ENCODE measurements around the gene GCSAML.

DNA sequence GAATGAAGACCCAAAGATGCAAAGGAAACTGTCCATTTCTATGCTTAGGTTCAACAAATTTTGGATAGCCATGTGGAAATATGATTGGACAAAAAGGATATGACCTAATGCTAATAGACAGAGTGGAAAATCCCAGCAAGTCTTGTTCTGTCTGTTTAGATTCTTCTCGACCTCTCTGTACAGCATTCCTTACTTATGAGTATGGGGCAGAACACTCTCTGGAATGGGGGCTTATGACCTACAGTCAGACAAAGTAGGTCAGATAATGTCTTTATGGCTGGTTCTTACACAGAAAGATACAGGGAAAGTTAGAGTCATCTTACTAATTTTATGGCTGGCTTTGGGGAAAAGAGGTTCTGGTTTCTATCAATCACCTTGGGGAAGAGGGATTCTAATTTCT lies 2.8 kb downstream of the GCSAML start:
- TF ChIP-seq, protein P1, sequence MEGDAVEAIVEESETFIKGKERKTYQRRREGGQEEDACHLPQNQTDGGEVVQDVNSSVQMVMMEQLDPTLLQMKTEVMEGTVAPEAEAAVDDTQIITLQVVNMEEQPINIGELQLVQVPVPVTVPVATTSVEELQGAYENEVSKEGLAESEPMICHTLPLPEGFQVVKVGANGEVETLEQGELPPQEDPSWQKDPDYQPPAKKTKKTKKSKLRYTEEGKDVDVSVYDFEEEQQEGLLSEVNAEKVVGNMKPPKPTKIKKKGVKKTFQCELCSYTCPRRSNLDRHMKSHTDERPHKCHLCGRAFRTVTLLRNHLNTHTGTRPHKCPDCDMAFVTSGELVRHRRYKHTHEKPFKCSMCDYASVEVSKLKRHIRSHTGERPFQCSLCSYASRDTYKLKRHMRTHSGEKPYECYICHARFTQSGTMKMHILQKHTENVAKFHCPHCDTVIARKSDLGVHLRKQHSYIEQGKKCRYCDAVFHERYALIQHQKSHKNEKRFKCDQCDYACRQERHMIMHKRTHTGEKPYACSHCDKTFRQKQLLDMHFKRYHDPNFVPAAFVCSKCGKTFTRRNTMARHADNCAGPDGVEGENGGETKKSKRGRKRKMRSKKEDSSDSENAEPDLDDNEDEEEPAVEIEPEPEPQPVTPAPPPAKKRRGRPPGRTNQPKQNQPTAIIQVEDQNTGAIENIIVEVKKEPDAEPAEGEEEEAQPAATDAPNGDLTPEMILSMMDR (IDR thresholded peaks at IDR 0.05; ENCODE audit: low read depth, low read length, missing input control), result no peak
- TF ChIP-seq, protein P2, sequence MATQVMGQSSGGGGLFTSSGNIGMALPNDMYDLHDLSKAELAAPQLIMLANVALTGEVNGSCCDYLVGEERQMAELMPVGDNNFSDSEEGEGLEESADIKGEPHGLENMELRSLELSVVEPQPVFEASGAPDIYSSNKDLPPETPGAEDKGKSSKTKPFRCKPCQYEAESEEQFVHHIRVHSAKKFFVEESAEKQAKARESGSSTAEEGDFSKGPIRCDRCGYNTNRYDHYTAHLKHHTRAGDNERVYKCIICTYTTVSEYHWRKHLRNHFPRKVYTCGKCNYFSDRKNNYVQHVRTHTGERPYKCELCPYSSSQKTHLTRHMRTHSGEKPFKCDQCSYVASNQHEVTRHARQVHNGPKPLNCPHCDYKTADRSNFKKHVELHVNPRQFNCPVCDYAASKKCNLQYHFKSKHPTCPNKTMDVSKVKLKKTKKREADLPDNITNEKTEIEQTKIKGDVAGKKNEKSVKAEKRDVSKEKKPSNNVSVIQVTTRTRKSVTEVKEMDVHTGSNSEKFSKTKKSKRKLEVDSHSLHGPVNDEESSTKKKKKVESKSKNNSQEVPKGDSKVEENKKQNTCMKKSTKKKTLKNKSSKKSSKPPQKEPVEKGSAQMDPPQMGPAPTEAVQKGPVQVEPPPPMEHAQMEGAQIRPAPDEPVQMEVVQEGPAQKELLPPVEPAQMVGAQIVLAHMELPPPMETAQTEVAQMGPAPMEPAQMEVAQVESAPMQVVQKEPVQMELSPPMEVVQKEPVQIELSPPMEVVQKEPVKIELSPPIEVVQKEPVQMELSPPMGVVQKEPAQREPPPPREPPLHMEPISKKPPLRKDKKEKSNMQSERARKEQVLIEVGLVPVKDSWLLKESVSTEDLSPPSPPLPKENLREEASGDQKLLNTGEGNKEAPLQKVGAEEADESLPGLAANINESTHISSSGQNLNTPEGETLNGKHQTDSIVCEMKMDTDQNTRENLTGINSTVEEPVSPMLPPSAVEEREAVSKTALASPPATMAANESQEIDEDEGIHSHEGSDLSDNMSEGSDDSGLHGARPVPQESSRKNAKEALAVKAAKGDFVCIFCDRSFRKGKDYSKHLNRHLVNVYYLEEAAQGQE (IDR thresholded peaks at IDR 0.05), result no peak
